Measurements from ENCODE around the gene LST1.

LST1 gene

GRCh38 chr6:31559958-31560696 lies 25.9 kb upstream of the LST1 start:
- no peak for DNase-seq (ENCODE audit: low read depth, low spot score)

DNA sequence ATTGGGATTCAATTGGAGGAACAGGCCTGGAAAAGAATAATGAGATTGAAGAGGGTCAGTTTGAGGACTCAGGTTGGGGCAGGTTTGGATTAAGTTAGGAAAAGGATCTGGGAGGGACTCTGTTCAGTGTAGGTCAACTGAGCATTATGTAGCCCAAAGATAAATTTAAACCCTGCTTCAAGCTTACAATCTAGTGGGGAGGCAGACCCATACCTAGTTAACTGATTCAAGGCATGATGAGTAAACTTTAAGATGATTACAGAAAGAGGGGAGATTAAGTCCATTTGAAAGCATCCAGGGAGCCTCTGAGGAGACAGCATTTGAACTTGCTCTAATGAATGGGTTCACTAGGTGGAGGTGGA lies 25.4 kb upstream of the LST1 start:
- DNase-seq (ENCODE audit: low read depth, low spot score) = no peak

- DNase-seq (ENCODE audit: low read depth, low spot score) = no peak
Measured at GRCh38 chr6:31567531-31568370, 18.3 kb upstream of the LST1 start.

DNA sequence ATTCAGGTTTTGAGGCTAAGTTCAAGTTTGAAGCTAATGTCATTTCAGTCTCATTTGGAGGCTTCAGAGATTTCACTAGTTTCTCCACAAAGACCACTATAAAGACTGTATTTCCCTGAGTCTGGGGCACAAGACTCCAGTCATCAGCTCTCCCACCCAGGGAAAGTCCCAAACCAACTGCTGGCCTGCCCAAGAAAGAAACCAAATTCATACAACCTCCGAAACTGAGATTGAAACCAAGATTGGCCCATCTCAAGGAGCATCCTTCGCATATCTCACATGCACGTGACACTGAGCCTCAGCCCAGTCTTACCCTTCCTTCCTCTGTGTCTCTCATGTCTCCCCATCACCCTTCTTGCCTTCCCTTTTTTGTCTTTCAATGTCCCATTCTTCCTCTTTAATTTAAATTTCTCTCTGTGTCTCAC lies 17.5 kb upstream of the LST1 start:
- no peak for DNase-seq (ENCODE audit: low read depth, low spot score)

- no peak for DNase-seq (ENCODE audit: low read depth, low spot score)
Measured at GRCh38 chr6:31569861-31570536, 16.1 kb upstream of the LST1 start.

DNA sequence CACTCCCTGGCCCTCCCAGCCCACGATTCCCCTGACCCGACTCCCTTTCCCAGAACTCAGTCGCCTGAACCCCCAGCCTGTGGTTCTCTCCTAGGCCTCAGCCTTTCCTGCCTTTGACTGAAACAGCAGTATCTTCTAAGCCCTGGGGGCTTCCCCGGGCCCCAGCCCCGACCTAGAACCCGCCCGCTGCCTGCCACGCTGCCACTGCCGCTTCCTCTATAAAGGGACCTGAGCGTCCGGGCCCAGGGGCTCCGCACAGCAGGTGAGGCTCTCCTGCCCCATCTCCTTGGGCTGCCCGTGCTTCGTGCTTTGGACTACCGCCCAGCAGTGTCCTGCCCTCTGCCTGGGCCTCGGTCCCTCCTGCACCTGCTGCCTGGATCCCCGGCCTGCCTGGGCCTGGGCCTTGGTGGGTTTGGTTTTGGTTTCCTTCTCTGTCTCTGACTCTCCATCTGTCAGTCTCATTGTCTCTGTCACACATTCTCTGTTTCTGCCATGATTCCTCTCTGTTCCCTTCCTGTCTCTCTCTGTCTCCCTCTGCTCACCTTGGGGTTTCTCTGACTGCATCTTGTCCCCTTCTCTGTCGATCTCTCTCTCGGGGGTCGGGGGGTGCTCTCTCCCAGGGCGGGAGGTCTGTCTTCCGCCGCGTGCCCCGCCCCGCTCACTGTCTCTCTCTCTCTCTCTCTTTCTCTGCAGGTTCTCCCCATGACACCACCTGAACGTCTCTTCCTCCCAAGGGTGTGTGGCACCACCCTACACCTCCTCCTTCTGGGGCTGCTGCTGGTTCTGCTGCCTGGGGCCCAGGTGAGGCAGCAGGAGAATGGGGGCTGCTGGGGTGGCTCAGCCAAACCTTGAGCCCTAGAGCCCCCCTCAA lies 13.8 kb upstream of the LST1 start, which contains the start of gene LTA:
TSS of gene LTA (plus strand) at position 249 of the 871 bp plus-strand sequence. CDS start at position 703, 454 bp downstream.
- DNase-seq (ENCODE audit: low read depth, low spot score) = no peak

DNA sequence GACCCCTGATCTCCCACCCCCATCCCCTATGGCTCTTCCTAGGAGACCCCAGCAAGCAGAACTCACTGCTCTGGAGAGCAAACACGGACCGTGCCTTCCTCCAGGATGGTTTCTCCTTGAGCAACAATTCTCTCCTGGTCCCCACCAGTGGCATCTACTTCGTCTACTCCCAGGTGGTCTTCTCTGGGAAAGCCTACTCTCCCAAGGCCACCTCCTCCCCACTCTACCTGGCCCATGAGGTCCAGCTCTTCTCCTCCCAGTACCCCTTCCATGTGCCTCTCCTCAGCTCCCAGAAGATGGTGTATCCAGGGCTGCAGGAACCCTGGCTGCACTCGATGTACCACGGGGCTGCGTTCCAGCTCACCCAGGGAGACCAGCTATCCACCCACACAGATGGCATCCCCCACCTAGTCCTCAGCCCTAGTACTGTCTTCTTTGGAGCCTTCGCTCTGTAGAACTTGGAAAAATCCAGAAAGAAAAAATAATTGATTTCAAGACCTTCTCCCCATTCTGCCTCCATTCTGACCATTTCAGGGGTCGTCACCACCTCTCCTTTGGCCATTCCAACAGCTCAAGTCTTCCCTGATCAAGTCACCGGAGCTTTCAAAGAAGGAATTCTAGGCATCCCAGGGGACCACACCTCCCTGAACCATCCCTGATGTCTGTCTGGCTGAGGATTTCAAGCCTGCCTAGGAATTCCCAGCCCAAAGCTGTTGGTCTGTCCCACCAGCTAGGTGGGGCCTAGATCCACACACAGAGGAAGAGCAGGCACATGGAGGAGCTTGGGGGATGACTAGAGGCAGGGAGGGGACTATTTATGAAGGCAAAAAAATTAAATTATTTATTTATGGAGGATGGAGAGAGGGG lies 12.6 kb upstream of the LST1 start:
- DNase-seq (ENCODE audit: low read depth, low spot score) = no peak

GRCh38 chr6:31574106-31575061 lies 11.7 kb upstream of the LST1 start:
- DNase-seq (ENCODE audit: low read depth, low spot score) = no peak

DNA sequence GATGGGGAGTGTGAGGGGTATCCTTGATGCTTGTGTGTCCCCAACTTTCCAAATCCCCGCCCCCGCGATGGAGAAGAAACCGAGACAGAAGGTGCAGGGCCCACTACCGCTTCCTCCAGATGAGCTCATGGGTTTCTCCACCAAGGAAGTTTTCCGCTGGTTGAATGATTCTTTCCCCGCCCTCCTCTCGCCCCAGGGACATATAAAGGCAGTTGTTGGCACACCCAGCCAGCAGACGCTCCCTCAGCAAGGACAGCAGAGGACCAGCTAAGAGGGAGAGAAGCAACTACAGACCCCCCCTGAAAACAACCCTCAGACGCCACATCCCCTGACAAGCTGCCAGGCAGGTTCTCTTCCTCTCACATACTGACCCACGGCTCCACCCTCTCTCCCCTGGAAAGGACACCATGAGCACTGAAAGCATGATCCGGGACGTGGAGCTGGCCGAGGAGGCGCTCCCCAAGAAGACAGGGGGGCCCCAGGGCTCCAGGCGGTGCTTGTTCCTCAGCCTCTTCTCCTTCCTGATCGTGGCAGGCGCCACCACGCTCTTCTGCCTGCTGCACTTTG lies 10.7 kb upstream of the LST1 start, which contains the start of gene TNF:
TSS of gene TNF (plus strand) at position 231 of the 567 bp plus-strand sequence. CDS start at position 408, 177 bp downstream.
- DNase-seq (ENCODE audit: low read depth, low spot score) = no peak

DNA sequence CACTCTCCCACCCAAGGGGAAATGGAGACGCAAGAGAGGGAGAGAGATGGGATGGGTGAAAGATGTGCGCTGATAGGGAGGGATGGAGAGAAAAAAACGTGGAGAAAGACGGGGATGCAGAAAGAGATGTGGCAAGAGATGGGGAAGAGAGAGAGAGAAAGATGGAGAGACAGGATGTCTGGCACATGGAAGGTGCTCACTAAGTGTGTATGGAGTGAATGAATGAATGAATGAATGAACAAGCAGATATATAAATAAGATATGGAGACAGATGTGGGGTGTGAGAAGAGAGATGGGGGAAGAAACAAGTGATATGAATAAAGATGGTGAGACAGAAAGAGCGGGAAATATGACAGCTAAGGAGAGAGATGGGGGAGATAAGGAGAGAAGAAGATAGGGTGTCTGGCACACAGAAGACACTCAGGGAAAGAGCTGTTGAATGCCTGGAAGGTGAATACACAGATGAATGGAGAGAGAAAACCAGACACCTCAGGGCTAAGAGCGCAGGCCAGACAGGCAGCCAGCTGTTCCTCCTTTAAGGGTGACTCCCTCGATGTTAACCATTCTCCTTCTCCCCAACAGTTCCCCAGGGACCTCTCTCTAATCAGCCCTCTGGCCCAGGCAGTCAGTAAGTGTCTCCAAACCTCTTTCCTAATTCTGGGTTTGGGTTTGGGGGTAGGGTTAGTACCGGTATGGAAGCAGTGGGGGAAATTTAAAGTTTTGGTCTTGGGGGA lies 10.0 kb upstream of the LST1 start:
- DNase-seq (ENCODE audit: low read depth, low spot score) = no peak

DNA sequence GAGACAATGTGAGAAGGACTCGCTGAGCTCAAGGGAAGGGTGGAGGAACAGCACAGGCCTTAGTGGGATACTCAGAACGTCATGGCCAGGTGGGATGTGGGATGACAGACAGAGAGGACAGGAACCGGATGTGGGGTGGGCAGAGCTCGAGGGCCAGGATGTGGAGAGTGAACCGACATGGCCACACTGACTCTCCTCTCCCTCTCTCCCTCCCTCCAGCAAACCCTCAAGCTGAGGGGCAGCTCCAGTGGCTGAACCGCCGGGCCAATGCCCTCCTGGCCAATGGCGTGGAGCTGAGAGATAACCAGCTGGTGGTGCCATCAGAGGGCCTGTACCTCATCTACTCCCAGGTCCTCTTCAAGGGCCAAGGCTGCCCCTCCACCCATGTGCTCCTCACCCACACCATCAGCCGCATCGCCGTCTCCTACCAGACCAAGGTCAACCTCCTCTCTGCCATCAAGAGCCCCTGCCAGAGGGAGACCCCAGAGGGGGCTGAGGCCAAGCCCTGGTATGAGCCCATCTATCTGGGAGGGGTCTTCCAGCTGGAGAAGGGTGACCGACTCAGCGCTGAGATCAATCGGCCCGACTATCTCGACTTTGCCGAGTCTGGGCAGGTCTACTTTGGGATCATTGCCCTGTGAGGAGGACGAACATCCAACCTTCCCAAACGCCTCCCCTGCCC lies 9.0 kb upstream of the LST1 start:
- DNase-seq (ENCODE audit: low read depth, low spot score) = no peak

GRCh38 chr6:31577579-31577966 lies 8.5 kb upstream of the LST1 start:
- DNase-seq (ENCODE audit: low read depth, low spot score) = no peak

DNA sequence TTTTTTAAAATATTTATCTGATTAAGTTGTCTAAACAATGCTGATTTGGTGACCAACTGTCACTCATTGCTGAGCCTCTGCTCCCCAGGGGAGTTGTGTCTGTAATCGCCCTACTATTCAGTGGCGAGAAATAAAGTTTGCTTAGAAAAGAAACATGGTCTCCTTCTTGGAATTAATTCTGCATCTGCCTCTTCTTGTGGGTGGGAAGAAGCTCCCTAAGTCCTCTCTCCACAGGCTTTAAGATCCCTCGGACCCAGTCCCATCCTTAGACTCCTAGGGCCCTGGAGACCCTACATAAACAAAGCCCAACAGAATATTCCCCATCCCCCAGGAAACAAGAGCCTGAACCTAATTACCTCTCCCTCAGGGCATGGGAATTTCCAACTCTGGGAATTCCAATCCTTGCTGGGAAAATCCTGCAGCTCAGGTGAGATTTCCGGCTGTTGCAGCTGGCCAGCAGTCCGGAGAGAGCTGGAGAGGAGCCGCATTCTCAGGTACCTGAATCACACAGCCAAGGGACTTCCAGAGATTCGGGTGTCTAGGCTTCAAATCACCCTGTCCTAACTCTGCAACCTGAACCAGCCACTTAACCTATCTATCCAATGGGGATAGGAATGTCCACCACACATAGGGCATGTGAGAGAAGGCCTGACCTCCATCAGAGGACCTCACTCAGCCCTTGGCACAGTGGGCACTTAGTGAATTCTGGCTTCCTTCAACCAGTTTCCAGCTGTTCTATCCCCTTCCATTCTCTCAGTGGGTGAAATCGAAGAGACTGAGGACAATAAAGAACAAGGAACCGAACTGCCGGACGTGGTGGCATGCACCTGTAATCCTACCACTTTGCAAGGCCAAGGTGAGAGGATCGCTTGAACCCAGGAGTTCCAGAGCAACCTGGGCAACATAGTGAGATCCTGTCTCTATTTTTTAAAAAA lies 7.6 kb upstream of the LST1 start:
- DNase-seq (ENCODE audit: low read depth, low spot score) = no peak

DNA sequence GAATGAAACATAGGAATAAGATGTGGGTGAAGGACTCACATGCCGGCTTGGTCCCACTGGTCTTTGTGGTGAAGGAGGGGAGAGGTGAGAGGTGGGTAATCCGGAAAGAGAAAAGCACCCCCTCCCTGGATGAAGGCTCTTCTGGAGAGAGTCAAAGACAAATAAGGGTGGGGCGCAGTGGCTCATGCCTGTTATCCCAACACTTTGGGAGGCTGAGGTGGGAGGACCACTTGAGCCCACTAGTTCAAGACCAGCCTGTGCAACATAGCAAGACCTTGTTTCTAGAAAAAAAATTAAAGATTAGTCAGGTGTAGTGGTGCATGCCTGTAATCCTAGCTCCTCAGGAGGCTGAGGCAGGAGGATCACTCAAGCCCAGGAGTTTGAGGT lies 7.0 kb upstream of the LST1 start:
- DNase-seq (ENCODE audit: low read depth, low spot score) = no peak

DNA sequence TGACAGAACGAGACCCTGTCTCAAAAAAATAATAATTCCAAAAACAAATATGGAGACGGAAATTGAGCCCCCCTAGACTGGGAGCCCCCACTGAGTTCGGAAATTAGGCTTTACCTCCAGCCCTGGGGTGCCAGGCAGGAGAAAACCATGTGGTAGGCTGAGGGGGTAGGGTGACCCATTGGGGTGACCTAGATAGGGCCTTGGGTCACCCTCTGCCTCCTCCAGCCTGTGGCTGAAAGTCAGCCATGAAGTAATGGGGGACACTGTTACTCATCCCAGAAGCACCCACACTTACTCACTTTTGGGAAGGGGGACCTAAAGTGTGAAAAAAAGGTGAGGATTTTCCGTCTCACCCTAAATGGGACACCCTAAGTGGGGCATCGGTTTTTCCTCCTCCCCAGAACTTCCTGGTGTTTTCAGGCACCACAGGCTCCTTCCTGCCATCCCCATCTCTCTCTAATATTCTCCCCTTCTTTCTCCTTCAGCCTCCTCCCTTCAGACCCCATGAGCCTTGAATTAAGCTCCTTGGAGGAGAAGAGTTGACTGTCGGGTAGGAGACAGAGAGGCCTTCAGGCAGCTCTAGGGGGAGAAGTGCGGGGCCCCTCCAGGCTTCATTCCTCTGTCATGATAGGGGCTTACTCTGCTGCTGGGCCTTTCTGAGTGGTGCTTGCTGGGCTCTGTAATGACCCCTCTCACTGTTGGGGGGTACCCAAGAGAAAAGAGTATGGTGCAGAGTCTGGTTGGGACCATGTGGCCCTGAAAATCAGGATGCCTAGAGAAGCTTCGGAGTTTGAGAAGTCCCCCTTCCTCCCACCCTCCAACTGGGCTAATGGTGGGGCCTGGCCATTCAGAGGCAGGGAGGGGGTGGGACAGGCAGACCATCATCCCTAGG lies 6.3 kb upstream of the LST1 start:
- no peak for DNase-seq (ENCODE audit: low read depth, low spot score)

- DNase-seq (ENCODE audit: low read depth, low spot score) = no peak
Measured at GRCh38 chr6:31580438-31580740, 5.7 kb upstream of the LST1 start.
